ENCODE measurements around the gene LGALS3.

LGALS3 gene

GRCh38 chr14:55192054-55192621 is 63.1 kb downstream of the LGALS3 start:
- no peak for DNase-seq

GRCh38 chr14:55194656-55195355 is 65.8 kb downstream of the LGALS3 start:
- no peak for DNase-seq

All from stimulated activated CD4-positive, alpha-beta T cell treated with anti-CD3 and anti-CD28 coated beads, Interleukin-1b, Interleukin-23, amount 100 ng/mL, for 48 hours (primary cell).